Caco-2 (cell line): ENCODE results near the gene STAT1. TPM values are rescaled to one million over a fixed set of nuclear protein-coding genes. Genes with fewer than 3 reads are reported as not detected.

Experiments
- BruUV-seq: library from RNA; stranded (reverse); fragments of 400-500 nt; replicated peaks from 2 replicates; lab custom pipeline; 2021; lab: Mats Ljungman, UMichigan
- CTCF ChIA-PET: fragments of 300-600 bp; sonication (Branson Sonifier 250); formaldehyde crosslinking; loops from one replicate; lab custom pipeline; 2022; ENCODE audit warnings: antibody characterized with exemption; lab: Charles Lee
- POLR2A ChIA-PET: fragments of 300-600 bp; sonication (Branson Sonifier 250); formaldehyde crosslinking; loops from one replicate; lab custom pipeline; 2022; ENCODE audit warnings: antibody characterized with exemption; lab: Charles Lee
- DNase-seq, 2 experiments: peaks; one replicate each; pipeline versions ENCODE4 v3.0.0 to v3.0.0-alpha.2; 2020 to 2022
- H3K27me3 ChIP-seq: replicated peaks from 2 replicates; pipeline ENCODE4 v1.6.0; 2011; ENCODE audit warnings: low read length; ENCODE audit not compliant: control insufficient read depth, insufficient read depth
- H3K36me3 ChIP-seq: 2 replicates; pipeline ENCODE4 v1.5.1; 2011; ENCODE audit warnings: low read length; ENCODE audit not compliant: control insufficient read depth, insufficient read depth
- H3K4me1 ChIP-seq: fragments of 250-450 bp; sonication (Bioruptor Pico); 2 replicates; pipeline ENCODE4 v1.5.1; 2020; ENCODE audit warnings: mild to moderate bottlenecking
- H3K4me3 ChIP-seq: 2 replicates; pipeline ENCODE4 v1.5.1; 2011; ENCODE audit warnings: low read depth, mild to moderate bottlenecking, control low read depth, low read length
- H3K9me3 ChIP-seq: fragments of 250-450 bp; sonication (Bioruptor Pico); 2 replicates; pipeline ENCODE4 v1.5.1; 2020; ENCODE audit warnings: mild to moderate bottlenecking, moderate library complexity
- H3K27ac Mint-ChIP-seq: one replicate; pipeline ENCODE4 v1.8.0; 2022; ENCODE audit warnings: mixed read lengths; ENCODE audit not compliant: unreplicated experiment
- H3K27me3 Mint-ChIP-seq: one replicate; pipeline ENCODE4 v1.8.0; 2022; ENCODE audit warnings: mixed read lengths; ENCODE audit not compliant: insufficient read depth, unreplicated experiment
- H3K36me3 Mint-ChIP-seq: one replicate; pipeline ENCODE4 v1.8.0; 2022; ENCODE audit warnings: mild to moderate bottlenecking, mixed read lengths; ENCODE audit not compliant: insufficient read depth, unreplicated experiment
- H3K4me1 Mint-ChIP-seq: one replicate; pipeline ENCODE4 v1.8.0; 2022; ENCODE audit warnings: low read depth, mixed read lengths; ENCODE audit not compliant: unreplicated experiment
- H3K4me3 Mint-ChIP-seq: one replicate; pipeline ENCODE4 v1.8.0; 2022; ENCODE audit warnings: mild to moderate bottlenecking, moderate library complexity, mixed read lengths; ENCODE audit not compliant: unreplicated experiment
- H3K9me3 Mint-ChIP-seq: one replicate; pipeline ENCODE4 v1.8.0; 2022; ENCODE audit warnings: mixed read lengths; ENCODE audit not compliant: unreplicated experiment
- intact Hi-C: fragments of 100-400 bp; cut with micrococcal nuclease; formaldehyde crosslinking; loops from one replicate; pipeline ENCODE4 v1.10.0; 2022; ENCODE audit not compliant: unreplicated experiment
- total RNA-seq: library from RNA; stranded (reverse); gene quantifications from 2 replicates; pipeline ENCODE4 v1.2.3, GENCODE V29; 2022
- TF ChIP-seq, protein P1 (sequence below), 2 experiments: fragments of 200-600 bp in 1 of 2; IDR thresholded peaks; 1 replicate in 1 of 2; 2 replicates in 1 of 2; pipeline versions ENCODE4 v1.5.1 to v1.8.0; 2011 to 2022; ENCODE audit warnings: antibody characterized with exemption in 1 of 2, control low read depth in 1 of 2, inconsistent platforms in 1 of 2, low read depth in 1 of 2, low read length in 1 of 2, mild to moderate bottlenecking in 1 of 2, moderate library complexity in 1 of 2; ENCODE audit not compliant: insufficient read depth in 1 of 2, severe bottlenecking in 1 of 2, unreplicated experiment in 1 of 2

The STAT1 gene
- total RNA-seq, 1 experiment from 2014 or later = 126 TPM

DNA sequence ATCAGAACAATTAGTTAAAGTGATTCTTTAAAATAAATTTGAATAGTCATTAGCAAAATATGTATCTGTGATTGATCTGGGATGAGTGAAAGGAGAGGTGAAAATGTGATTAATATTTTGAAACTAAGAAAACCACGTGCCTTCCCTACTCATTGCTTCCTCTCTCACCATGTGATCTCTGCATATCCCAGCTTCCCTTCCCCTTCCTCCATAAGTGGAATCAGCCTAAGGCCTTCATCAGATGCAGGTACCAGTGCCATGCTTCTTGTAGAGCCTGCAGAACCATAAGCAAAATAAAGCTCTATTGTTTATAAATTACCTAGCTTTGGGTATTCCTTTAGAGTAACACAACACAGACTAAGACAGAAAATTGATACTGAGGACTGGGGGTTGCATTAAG, 11.2 kb upstream of the STAT1 start:
- H3K4me3 Mint-ChIP-seq = no peak overlapping the region
- DNase-seq = no peak
- H3K27me3 Mint-ChIP-seq = no peaks in the 10 kb centered on the region
- ChIA-PET POLR2A (no interaction called here), CTCF (no interaction called here)
- H3K36me3 Mint-ChIP-seq = peaks cover 3% of the 10 kb centered on the region
- intact Hi-C loops = no loop called here
- H3K4me1 Mint-ChIP-seq = peaks cover 16% of the 10 kb centered on the region
- no TSS peak for BruUV-seq
- H3K9me3 Mint-ChIP-seq = no peaks in the 10 kb centered on the region
- Histone ChIP-seq H3K4me3 (no peak overlapping the region), H3K9me3 (no peaks in the 10 kb centered on the region), H3K36me3 (no peaks in the 10 kb centered on the region; the same call in 1 of the 2 replicates), H3K4me1 (peaks cover 19% of the 10 kb centered on the region), H3K27me3 (no peaks in the 10 kb centered on the region)
- H3K27ac Mint-ChIP-seq = no peak overlapping the region
- TF ChIP-seq, protein P1, sequence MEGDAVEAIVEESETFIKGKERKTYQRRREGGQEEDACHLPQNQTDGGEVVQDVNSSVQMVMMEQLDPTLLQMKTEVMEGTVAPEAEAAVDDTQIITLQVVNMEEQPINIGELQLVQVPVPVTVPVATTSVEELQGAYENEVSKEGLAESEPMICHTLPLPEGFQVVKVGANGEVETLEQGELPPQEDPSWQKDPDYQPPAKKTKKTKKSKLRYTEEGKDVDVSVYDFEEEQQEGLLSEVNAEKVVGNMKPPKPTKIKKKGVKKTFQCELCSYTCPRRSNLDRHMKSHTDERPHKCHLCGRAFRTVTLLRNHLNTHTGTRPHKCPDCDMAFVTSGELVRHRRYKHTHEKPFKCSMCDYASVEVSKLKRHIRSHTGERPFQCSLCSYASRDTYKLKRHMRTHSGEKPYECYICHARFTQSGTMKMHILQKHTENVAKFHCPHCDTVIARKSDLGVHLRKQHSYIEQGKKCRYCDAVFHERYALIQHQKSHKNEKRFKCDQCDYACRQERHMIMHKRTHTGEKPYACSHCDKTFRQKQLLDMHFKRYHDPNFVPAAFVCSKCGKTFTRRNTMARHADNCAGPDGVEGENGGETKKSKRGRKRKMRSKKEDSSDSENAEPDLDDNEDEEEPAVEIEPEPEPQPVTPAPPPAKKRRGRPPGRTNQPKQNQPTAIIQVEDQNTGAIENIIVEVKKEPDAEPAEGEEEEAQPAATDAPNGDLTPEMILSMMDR (IDR thresholded peaks at IDR 0.05; ENCODE audit: insufficient read depth in 1 of 2, low read depth in 1 of 2, low read length in 1 of 2, severe bottlenecking in 1 of 2, unreplicated experiment in 1 of 2) = no peak

DNA sequence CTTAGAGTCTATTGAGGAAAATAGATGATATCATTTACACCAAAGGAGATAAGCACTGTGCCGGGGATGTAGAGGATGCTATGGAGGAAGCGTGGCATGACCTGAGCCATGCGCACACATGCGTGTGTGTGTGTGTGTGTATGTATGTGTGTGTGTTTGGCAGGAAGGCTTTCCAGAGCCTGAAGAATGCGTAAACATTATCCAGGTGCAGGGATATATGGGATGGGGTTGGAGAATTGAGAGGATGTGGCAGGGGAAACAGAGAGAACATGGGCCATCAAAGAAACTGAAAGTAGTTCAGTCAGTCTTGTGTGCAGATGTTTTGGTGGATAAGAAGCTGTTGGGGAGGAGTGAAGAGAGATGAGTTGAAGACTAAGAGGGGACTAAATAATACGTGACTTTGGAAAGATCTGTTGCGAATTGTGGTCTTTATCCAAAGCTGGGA, 9.3 kb upstream of the STAT1 start:
- no peaks in the 10 kb centered on the region for H3K9me3 Mint-ChIP-seq
- H3K4me3 Mint-ChIP-seq = no peak overlapping the region
- TF ChIP-seq, protein P1 (IDR thresholded peaks at IDR 0.05; ENCODE audit: insufficient read depth in 1 of 2, low read depth in 1 of 2, low read length in 1 of 2, severe bottlenecking in 1 of 2, unreplicated experiment in 1 of 2) = no peak
- H3K27me3 Mint-ChIP-seq = no peaks in the 10 kb centered on the region
- POLR2A ChIA-PET = no interaction called here
- no TSS peak for BruUV-seq
- H3K4me1 Mint-ChIP-seq = peaks cover 6% of the 10 kb centered on the region
- intact Hi-C loops = no loop called here
- CTCF ChIA-PET = interaction anchor here (0.9 kb wide), 1 partner anchor 613 kb away, joined by 4 read pairs; no protein-coding TSS in a partner anchor
- Histone ChIP-seq H3K36me3 (no peaks in the 10 kb centered on the region; the same call in 1 of the 2 replicates), H3K9me3 (no peaks in the 10 kb centered on the region), H3K27me3 (no peaks in the 10 kb centered on the region), H3K4me1 (peaks cover 24% of the 10 kb centered on the region), H3K4me3 (no peak overlapping the region)
- no peak overlapping the region for H3K27ac Mint-ChIP-seq
- peaks cover 6% of the 10 kb centered on the region for H3K36me3 Mint-ChIP-seq
- no peak for DNase-seq

DNA sequence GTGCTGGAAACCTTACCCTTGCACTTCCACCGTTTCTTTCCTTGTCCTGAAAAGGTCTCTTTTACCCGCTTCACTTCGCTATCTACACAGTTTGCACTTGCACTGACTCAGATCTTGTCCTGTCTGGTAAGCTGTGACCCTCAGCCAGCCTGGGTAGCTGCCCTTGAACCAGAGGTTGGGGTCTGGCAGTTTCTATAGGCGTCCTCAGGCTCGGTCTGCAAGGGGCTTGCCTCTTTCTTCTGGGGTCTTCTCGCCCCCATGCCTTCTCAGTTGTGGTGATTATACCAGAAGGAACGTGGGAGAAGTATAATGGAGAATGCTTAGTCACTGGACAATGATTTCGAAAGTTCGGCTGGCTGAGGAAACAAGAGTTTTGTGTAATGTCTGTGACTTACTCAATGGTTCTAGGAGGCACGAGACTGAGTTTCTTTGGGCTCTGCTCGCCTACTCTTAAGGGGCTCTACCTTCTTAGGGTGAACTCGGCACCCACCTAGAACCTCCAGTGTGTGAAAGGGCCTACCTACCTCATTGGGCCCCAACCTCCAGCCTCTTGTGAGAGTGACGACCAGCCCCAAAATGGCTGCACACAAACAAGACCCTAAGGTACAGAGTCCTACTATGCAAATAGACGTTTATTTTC, 6.9 kb upstream of the STAT1 start:
- Mint-ChIP-seq H3K4me3 (no peak overlapping the region), H3K36me3 (peaks cover 6% of the 10 kb centered on the region), H3K27ac (no peak overlapping the region), H3K27me3 (no peaks in the 10 kb centered on the region), H3K9me3 (no peaks in the 10 kb centered on the region), H3K4me1 (peaks cover 2% of the 10 kb centered on the region)
- peak in 1 of 2 experiments; percentile 40 for DNase-seq
- Histone ChIP-seq H3K4me1 (peaks cover 25% of the 10 kb centered on the region), H3K36me3 (no peaks in the 10 kb centered on the region; the same call in 1 of the 2 replicates), H3K9me3 (no peaks in the 10 kb centered on the region), H3K4me3 (peak overlapping the region; percentile 67), H3K27me3 (no peaks in the 10 kb centered on the region)
- intact Hi-C loops = loop anchor here (1.0 kb wide), 2 partner anchors 8 to 9 kb away; no protein-coding TSS in a partner anchor
- BruUV-seq = TSS peak; percentile 85
- CTCF ChIA-PET = interaction anchor here (0.8 kb wide), 1 partner anchor 31 kb away, joined by 4 read pairs; no protein-coding TSS in a partner anchor
- POLR2A ChIA-PET = no interaction called here
- TF ChIP-seq, protein P1 (IDR thresholded peaks at IDR 0.05; ENCODE audit: insufficient read depth in 1 of 2, low read depth in 1 of 2, low read length in 1 of 2, severe bottlenecking in 1 of 2, unreplicated experiment in 1 of 2) = no peak
